Activated CD8-positive, alpha-beta memory T cell treated with anti-CD3 and anti-CD28 coated beads for 1 hour (primary cell): ENCODE results near the gene RAI14.
"Not testable (repeated sequence)": the region's sequence is repeated elsewhere in the genome, so short reads cannot be mapped to it uniquely, and the experiment has no call there.

Experiments
- DNase-seq, 2 donors: peaks; one replicate each; pipeline ENCODE4 v3.0.0-alpha.2; 2020; ENCODE audit warnings: low read depth in 1 of 2; ENCODE audit errors: extremely low read depth in 1 of 2

RAI14 gene

GRCh38 chr5:34697308-34698108 is 41.4 kb downstream of the RAI14 start:
- no peak for DNase-seq

- DNase-seq = no peak
Measured at GRCh38 chr5:34698109-34698419, 41.9 kb downstream of the RAI14 start.

DNA sequence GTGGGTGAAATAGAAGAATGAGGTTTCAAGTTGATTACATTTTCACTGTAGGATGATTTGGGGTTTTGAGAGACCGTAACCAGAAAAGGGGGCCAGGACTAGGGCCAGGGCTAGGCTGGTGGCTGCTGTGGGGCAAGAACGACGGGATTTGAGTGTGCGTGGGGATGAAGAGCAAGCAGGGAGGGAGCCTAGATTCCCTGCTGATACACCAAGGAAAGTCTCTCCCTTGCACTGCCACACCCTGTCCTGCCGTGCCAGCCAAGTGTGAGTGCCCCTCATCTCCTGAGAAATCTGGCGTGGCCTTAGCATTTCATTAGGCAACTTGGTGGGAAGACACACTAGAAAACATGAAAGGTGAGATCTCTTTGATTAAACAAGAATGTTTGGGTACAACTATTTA is 42.6 kb downstream of the RAI14 start:
- DNase-seq = no peak

GRCh38 chr5:34699155-34700077 is 43.3 kb downstream of the RAI14 start:
- no peak for DNase-seq

DNA sequence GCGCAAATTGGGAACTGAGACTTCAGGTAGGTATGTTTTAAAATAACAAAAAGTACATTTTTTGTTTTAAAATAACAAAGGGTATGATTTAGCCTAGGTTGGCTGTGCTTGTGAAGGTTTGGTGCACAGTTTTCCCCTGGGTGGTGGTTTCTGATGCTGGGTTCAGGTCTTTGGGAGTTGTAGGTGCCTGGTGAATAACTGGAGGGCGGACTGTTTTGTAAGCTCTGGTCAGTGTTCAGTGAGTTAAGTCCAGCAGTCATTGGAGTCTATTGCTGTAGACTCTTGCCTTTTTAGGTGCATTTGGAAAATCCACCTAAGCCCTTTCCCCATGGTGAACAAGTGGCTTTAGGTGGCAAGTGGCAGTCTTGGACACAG is 43.9 kb downstream of the RAI14 start:
- no peak for DNase-seq

- DNase-seq = not testable (repeated sequence)
Measured at GRCh38 chr5:34701442-34701841, 45.3 kb downstream of the RAI14 start.

DNA sequence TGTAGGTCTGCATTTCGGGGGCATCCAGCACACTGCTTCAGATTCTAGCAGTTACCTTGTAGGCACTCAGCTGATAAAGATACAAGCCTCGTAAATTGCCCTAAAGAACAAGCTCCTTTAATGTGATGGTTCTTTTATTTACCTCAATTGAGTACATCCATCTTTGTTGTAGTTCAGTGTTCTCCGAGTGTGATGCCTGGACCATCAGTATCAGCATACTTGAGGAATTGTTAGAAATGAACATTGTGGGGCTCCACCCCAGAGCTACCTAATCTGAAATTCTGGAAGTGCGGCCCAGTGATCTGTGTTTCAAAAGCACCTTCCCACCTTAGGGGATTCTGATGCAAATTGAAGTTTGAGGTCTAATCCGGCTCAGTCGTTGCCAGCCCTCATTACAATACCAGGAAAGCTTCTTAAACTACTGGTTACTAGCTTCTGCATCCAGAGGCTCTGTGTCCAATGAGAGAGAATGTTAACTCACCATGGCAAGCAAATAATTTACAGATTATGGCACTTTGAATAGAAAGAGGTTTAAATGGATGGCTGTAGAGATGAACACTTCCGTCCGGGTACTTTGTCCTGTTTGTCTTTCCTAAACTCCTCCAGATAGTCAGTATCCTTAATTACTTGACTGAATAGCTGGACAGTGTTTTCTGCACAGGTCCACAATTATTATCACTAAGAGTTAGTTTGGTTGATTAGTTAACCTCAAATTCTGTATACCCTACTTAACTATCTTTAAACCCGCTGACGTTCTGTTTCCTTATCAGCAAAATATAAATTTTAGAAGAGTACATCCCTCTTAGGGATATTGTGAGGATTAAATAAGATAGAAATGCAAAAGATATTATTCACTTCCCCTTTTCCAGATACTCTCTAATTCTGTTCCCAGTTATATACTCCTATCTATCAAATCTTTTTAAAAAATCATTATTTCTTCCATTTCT is 47.9 kb downstream of the RAI14 start:
- DNase-seq = no peak

DNA sequence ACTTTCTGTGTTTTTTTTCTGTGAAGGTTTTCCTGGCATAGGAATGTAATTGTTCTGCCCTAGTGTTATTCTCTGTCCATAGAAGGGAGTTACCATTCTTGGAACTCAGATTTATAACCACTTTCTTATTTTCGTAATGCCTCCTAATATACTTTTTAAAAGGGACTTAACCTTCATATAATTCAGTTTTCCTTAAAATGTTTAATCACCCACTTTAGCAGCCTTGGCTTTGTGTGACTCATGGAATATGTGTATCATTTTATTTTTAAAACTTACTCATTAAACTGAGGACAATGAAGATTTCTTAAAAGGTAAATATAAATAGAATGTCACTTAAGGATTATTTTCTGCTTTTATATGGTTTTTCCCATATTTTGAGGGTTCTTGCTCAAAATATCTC is 50.0 kb downstream of the RAI14 start:
- no peak for DNase-seq

DNA sequence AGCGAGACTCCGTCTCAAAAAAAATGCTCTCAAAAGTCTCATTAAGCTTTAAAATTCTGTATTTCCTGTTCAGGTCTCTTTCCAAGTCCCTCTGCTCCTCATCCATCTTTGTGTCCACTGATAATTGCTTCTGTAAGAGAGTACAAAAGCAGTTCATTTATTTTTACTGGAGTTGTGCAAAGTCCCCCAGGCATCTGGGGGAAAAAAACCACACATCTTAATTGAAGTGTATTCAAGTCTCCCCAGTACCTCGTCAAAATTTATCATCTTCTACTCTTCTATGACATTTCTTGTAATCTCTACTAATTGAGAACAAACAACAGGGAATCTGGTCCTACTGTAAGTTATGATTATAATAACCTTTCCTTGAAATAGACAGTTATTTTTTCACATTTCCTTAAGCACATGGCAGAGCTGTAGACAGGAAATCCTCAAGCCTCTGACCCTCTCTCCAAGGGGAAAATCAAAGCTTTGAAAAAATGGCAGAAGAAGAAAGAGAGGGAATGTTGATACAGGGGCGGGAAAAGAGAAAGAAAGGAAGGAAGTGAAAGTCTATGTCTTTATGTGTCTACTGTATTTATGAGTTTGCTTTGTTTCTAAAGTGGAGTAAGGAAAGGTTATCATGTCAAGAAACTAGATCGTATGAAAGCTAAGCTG is 51.5 kb downstream of the RAI14 start:
- DNase-seq = no peak

GRCh38 chr5:34708777-34709176 is 52.6 kb downstream of the RAI14 start:
- DNase-seq = no peak

DNA sequence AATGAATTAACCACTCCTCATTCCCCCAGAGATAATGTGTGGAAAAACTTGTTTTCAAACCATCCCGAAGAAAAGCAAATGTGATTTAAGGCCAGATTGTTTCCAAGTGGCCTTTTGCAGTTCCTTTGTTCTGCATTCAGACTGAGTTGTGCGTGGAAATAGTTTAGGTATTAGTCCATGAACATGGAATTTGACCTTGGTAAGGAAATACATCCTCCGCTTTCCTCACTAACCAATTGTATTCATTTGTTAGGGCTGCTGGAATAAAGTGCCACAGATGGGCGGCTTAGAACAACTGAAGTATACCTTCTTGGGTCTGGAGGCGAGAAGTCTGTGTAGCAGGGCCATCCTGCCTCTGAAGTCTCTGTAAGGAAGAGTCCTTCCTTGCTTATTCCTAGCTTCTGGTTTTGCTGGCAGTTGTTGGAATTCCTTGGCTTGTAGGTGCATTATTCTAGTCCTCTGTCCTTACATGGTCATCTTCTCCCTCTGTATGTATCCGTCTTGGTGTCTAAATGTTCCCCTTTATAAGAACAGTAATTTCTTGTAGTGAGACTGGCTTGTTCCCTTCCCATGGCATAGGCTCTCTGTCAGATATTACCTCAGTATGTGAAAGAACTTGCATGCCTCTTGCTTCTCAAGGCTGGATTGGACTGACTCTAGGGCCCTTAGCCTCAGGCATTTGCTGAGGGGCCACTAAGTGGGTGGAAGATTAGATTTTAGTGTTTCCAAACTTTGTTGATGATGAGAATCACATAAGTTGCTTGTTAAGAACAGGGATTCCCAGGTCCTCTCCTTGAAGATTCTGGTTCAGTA is 53.9 kb downstream of the RAI14 start:
- no peak for DNase-seq

DNA sequence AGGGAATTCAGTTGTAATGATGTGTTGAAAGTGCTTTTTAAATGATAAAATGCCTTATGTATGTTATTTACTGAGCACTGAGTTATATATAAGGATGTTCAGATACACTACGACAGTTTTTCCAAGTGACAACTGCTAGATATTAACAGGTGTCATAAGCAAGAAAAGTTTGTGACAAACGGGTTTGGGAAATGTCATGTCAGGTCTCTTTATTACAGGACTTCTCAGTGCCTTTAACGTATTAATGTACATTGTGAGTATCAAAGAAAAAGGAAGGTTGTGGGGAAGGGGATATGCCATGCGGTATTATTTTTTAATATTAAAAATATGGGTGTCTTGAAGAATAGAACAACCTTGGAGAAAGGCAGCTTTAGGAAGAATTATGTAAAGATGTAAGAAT is 56.4 kb downstream of the RAI14 start:
- no peak for DNase-seq

DNA sequence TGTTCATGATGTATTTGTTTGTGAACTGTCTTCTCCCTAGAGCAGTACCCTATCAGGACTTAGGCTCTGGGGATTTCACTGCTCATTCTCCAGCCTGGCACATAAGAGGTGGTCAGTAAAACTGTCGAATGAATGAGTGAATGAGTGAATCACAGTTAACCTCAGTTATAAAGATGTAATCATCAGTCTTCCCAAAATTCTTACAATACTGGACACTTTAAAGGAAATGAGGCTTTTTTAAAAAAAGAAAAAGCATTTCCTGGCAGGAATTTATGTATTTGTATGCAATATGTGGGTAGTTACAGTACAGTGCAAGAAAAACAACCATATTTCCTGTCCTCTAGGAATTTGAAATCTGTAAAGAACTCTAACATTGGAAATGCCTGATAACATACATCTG is 59.6 kb downstream of the RAI14 start:
- no peak for DNase-seq

- DNase-seq = no peak
Measured at GRCh38 chr5:34716986-34717385, 60.9 kb downstream of the RAI14 start.

DNA sequence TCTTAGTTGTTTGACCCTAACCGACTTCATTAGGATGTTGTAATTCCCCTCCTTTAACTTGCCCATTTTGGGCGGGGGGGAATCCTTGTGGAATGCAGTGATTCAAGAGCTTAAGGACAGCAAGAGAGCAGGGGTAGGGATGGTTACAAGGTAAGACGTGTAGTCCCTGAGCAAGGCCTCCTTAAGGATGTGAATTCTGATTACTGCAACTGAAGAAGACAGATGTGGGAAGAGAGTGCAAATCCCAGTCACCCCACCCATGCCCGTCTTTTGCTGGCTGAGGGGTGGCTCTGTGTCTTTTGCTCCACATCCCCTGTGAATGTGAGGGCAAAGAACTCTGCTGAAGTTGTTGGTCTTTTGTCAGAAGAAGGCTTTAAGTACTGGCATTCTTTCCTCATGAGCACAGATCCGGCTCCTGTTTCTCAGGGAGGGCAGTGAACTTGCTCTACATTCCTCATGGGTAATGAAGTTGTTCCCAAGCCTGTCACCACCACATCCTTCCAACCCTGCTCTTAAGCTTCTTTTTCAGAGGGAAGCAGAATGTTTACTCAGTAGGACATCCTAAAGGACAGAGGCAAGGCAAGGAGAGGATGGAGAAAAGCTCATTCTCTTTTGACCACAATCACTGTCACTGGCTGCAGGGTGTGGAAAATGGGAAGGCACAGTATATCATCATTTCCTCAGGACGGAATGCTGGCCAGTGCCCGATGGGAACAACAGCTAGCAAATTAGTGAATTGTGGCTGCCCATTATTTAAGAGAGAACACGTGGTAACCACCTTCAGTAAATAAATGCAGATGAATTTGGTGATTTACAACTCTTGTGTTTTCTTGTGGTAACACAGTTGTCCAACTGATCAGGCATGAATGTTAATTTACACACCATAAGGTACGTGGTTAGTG is 61.5 kb downstream of the RAI14 start:
- DNase-seq = no peak

- DNase-seq = no peak
Measured at GRCh38 chr5:34718516-34718915, 62.4 kb downstream of the RAI14 start.

DNA sequence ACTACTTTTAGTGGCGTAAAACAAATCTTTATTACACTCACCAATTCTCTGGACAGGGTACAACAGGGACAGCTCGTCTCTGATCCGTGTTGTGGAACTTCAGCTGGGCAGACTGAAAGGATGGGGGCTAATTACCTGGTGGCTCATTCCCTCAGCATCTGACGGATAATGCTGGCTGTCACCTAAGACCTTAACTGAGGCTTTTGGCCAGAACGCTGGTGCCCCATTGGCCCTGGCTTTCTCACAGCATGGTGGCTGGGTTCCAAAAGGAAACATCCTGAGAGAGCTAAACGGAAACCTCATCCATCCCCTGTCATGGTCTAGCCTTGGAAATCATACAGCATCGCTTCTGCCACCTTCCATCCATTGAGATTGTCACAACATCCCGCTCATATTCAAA is 62.9 kb downstream of the RAI14 start:
- DNase-seq = no peak

GRCh38 chr5:34721327-34721726 is 65.2 kb downstream of the RAI14 start:
- DNase-seq = no peak

DNA sequence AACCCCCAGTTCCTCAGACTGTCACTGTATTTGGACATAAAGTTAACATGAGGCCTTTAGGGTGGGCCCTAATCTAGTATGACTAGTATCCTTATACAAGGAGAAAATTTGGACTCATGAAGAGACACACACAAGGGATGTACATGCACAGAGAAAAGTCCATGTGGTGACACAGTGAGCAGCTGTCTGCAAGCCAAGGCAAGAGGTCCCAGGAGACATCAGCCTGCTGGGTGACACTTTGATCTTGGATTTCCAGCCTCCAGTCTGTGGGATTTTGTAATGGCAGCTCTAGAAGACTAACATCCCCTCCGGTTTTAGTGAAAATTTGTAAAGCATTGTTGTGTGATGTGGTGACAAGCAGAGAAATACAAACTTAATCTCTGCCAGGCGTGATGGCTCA is 66.1 kb downstream of the RAI14 start:
- DNase-seq = no peak
